Small intestine (tissue), 7 donors: Measurements from ENCODE around the gene NCAPG2. TPM values are rescaled to one million over a fixed set of nuclear protein-coding genes. Genes with fewer than 3 reads are reported as not detected.

Experiments
- DNase-seq, 2 donors: peaks; one replicate each; pipeline versions ENCODE4 v3.0.0 to v3.0.0-alpha.2; 2013
- FAIRE-seq: peaks from 2 replicates; lab custom pipeline; 2012; peaks lifted over from hg19 to GRCh38; lab: Jason Lieb, UNC
- H3K27ac ChIP-seq, 3 donors: one replicate each; pipeline ENCODE4 v1.5.1; 2013; ENCODE audit warnings: low read length in 2 of 3, mild to moderate bottlenecking in 2 of 3, control low read depth in 1 of 3, inconsistent platforms in 1 of 3, low read depth in 1 of 3, moderate library complexity in 1 of 3
- H3K27me3 ChIP-seq, 3 donors: one replicate each; pipeline ENCODE4 v1.6.1; 2013; ENCODE audit warnings: low read length in 3 of 3, inconsistent platforms in 1 of 3; ENCODE audit not compliant: control insufficient read depth in 3 of 3, insufficient read depth in 3 of 3
- H3K36me3 ChIP-seq, 3 donors: one replicate each; pipeline ENCODE4 v1.6.1; 2013; ENCODE audit warnings: low read length in 3 of 3, inconsistent platforms in 1 of 3, low read depth in 1 of 3, mild to moderate bottlenecking in 1 of 3, moderate library complexity in 1 of 3; ENCODE audit not compliant: control insufficient read depth in 3 of 3, insufficient read depth in 2 of 3
- H3K4me1 ChIP-seq, 3 donors: one replicate each; pipeline ENCODE4 v1.6.1; 2013; ENCODE audit warnings: low read length in 2 of 3, inconsistent platforms in 1 of 3, low read depth in 1 of 3, mild to moderate bottlenecking in 1 of 3, moderate library complexity in 1 of 3; ENCODE audit not compliant: control insufficient read depth in 3 of 3, insufficient read depth in 2 of 3
- H3K4me3 ChIP-seq, 3 donors: one replicate each; pipeline ENCODE4 v1.5.1; 2013; ENCODE audit warnings: low read length in 3 of 3, control low read depth in 1 of 3, inconsistent platforms in 1 of 3, low read depth in 1 of 3, mild to moderate bottlenecking in 1 of 3, moderate library complexity in 1 of 3
- H3K9me3 ChIP-seq, 2 donors: one replicate each; pipeline ENCODE4 v1.6.1; 2013; ENCODE audit warnings: low read depth in 1 of 2, low read length in 1 of 2; ENCODE audit not compliant: control insufficient read depth in 2 of 2, insufficient read depth in 1 of 2
- WGBS, 3 donors: extraction: QIAGEN DNeasy Blood & Tissue Kit; methylation state at CpG; one replicate each; pipeline ENCODE4 v1.1.7; 2013; 5-methylcytosine and 5-hydroxymethylcytosine counted together
- polyA plus RNA-seq, 4 donors: library from polyadenylated mRNA; stranded (reverse) in 3 of 4; unstranded in 1 of 4; fragments of 200-250 nt in 3 of 4; fragments of 120-200 nt in 1 of 4; gene quantifications; one replicate each; pipeline versions ENCODE4 v1.2.1 to v1.2.3, GENCODE V29; 2013
- donor health status: healthy with polysubstance abuse.
- donor health status: control.
- donor health status: control.
- donor health status: Bipolar disorder and iron deficiency.
- donor health status: healthy.

Gene NCAPG2
- polyA plus RNA-seq, 4 donors, result 0.81 to 11.2 (median 5.9) TPM

DNA sequence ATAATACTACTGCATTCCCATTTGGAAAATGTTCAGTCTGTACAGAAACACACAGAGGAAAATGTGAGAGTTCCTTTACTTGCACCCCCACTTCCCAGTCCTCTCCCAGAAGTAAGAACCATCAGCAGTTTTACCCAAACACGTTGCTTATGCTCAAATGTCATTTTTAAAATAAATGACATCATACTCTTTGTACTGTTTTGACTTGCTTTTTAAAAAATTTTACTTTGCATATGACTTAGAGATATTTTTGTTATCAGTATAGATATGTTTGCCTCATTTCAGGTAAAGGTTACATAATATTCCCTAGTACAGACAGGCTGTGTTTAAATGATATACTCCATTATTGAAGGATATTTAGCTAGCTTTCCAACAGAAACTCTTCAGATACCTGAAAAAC is 103.5 kb downstream of the NCAPG2 start:
- 57 to 65% (median 59%) methylated on average over 1 of the region's 1 CpG for WGBS, 3 donors
- Histone ChIP-seq H3K27me3 (no peaks in the 10 kb centered on the region), H3K36me3 (no peaks in the 10 kb centered on the region), H3K9me3 (no peaks in the 10 kb centered on the region), H3K4me3 (no peak overlapping the region), H3K27ac (no peak overlapping the region), H3K4me1 (no peaks in the 10 kb centered on the region)
- DNase-seq (no peak), FAIRE-seq (no peak)

DNA sequence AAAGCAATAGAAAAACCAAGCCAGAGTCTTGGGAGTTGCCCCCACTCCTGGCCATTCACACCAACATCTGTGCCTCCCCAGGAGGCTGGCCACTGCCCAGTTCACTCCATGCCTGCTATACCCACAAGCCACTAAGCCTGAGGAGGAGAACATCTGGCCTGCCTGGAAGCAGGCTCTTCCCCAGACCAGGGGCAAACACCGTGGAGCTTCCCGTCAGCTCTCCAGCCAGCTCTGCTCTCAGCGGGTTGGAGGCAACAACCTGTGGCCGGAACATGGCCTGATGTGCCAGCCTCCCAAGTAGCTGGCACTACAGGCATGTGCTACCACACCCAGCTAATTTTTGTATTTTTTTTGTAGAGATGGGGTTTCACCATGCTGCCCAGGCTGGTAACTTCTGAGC is 107.9 kb downstream of the NCAPG2 start:
- H3K36me3 ChIP-seq, result no peaks in the 10 kb centered on the region
- H3K27ac ChIP-seq, result no peak overlapping the region
- WGBS, 3 donors, result 93 to 98% (median 96%) methylated on average over 4 of the region's 4 CpGs
- H3K9me3 ChIP-seq, result peaks cover 2 to 14% of the 10 kb centered on the region in 2 donors
- DNase-seq (no peak), FAIRE-seq (no peak)
- H3K4me1 ChIP-seq, result no peaks in the 10 kb centered on the region
- no peaks in the 10 kb centered on the region for H3K27me3 ChIP-seq
- H3K4me3 ChIP-seq, result no peak overlapping the region

DNA sequence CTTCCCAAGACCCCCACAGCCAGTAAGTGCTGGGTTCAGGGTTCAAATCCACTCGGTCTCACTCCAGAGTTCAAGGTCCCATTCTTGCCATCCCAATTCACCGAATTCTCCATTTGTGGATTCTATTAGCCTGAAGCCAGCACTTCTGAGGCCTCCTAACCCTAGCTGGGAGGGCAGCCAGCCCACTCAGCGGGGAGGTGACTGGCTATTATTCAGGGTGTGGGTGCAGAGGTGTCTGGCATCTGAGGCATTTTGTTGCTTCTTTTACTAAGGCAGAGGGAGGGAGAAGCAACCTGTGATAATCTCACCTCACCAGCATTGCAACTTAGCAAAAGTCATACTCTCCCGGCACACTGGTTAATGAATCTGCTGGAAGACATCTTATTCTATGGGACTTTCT is 108.3 kb downstream of the NCAPG2 start:
- Histone ChIP-seq H3K27ac (no peak overlapping the region), H3K27me3 (no peaks in the 10 kb centered on the region), H3K9me3 (peaks cover 2 to 14% of the 10 kb centered on the region in 2 donors), H3K4me1 (no peaks in the 10 kb centered on the region), H3K36me3 (no peaks in the 10 kb centered on the region), H3K4me3 (no peak overlapping the region)
- 89 to 97% (median 96%) methylated on average over 4 of the region's 4 CpGs for WGBS, 3 donors
- FAIRE-seq (no peak), DNase-seq (no peak)

DNA sequence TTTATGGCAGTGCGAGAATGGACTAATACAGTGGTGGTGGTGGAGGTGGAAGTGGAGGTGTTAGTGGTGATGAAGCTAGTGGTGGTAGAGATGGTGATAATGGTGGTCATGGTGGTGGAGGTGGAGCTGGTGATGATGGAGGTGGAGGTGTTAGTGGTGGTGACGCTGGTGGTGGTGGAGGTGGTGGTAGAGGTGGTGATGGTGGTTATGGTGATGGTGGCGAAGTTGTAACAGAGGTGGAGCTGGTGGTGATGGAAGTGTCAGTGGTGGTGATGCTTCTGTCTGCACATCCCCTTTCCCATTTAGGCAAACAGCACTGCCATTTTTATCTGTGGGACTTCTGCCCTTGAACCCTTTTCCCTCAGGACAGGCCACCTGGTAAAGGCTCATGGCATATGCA is 109.5 kb downstream of the NCAPG2 start:
- Histone ChIP-seq H3K36me3 (no peaks in the 10 kb centered on the region), H3K9me3 (peaks cover 2 to 14% of the 10 kb centered on the region in 2 donors), H3K27ac (no peak overlapping the region), H3K4me3 (no peak overlapping the region), H3K4me1 (no peaks in the 10 kb centered on the region), H3K27me3 (peaks cover 0 to 3% (median 0%) of the 10 kb centered on the region in 3 donors)
- 61 to 67% (median 64%) methylated on average over 3 of the region's 3 CpGs for WGBS, 3 donors
- FAIRE-seq (no peak), DNase-seq (peak in 1 of 2 donors; percentile 41)

DNA sequence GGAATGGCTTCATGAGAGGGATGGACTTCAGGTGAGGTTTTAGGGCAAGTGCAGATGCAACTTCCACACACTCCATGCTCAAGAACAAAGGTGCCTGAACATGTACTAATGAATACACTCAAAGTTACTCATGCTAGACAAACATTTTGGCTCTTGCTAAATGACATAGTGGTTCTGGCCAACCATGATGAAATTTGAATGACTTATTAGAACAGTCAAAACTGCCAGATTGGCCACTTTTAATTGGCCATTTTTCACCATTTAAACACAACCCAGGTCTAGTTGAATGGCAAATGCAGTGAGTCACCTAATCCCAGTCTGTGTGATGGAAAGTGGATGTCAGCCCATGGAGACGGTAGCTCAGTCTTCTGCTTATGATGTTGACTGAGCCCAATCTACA is 112.1 kb downstream of the NCAPG2 start:
- no peak overlapping the region for H3K27ac ChIP-seq
- no peaks in the 10 kb centered on the region for H3K36me3 ChIP-seq
- FAIRE-seq (no peak), DNase-seq (no peak)
- peaks cover 2 to 14% of the 10 kb centered on the region in 2 donors for H3K9me3 ChIP-seq
- no peaks in the 10 kb centered on the region for H3K4me1 ChIP-seq
- H3K4me3 ChIP-seq, result no peak overlapping the region
- WGBS, 3 donors, result 96% methylated on average over 1 of the region's 1 CpG
- peaks cover 0 to 18% (median 0%) of the 10 kb centered on the region in 3 donors for H3K27me3 ChIP-seq

DNA sequence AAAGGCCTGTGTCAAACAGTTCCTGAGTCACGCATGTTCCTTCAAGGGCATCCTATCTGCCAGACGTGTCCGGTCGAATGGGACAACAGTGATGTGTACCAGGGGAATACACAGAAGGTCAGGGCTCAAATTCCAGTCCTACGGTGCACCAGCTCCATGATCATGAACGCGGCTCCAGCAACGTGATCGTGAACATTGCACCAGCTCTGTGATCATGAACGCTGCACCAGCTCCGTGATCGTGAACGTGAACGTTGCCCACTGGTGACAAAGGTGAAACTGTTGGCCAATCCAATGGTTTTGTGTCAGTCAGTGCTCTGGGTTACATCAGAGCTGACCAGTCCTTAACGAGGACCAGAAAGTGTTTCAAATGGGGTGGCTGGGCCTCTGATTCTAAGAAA is 112.7 kb downstream of the NCAPG2 start:
- peaks cover 0 to 18% (median 0%) of the 10 kb centered on the region in 3 donors for H3K27me3 ChIP-seq
- H3K4me3 ChIP-seq, result no peak overlapping the region
- WGBS, 3 donors, result 88 to 95% (median 93%) methylated on average over 15 of the region's 15 CpGs
- H3K9me3 ChIP-seq, result peaks cover 2 to 14% of the 10 kb centered on the region in 2 donors
- FAIRE-seq (no peak), DNase-seq (no peak)
- H3K27ac ChIP-seq, result no peak overlapping the region
- H3K36me3 ChIP-seq, result no peaks in the 10 kb centered on the region
- H3K4me1 ChIP-seq, result peaks cover 0 to 3% (median 0%) of the 10 kb centered on the region in 3 donors

DNA sequence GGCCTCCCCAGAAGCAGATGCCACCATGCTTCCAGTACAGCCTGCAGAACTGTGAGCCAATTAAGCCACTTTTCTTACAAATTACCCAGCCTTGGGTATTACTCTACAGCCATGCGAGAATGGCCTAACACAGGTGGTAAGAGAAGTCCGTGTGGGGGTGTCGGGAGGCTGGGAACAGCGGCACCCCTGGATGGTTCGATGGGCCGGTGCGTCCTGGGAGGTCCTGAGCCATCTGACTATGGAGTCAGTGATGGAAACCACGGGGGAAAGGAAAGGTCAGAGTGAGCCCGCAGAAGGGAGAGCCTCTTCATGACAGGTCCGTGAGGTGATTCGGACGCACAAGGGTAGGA is 114.4 kb downstream of the NCAPG2 start:
- Histone ChIP-seq H3K9me3 (peaks cover 2 to 13% of the 10 kb centered on the region in 2 donors), H3K4me3 (no peak overlapping the region), H3K27ac (no peak overlapping the region), H3K27me3 (peaks cover 3 to 32% (median 4%) of the 10 kb centered on the region in 3 donors), H3K36me3 (no peaks in the 10 kb centered on the region), H3K4me1 (peaks cover 0 to 3% (median 0%) of the 10 kb centered on the region in 3 donors)
- DNase-seq (no peak), FAIRE-seq (no peak)
- WGBS, 3 donors, result 89 to 93% (median 93%) methylated on average over 12 of the region's 12 CpGs

DNA sequence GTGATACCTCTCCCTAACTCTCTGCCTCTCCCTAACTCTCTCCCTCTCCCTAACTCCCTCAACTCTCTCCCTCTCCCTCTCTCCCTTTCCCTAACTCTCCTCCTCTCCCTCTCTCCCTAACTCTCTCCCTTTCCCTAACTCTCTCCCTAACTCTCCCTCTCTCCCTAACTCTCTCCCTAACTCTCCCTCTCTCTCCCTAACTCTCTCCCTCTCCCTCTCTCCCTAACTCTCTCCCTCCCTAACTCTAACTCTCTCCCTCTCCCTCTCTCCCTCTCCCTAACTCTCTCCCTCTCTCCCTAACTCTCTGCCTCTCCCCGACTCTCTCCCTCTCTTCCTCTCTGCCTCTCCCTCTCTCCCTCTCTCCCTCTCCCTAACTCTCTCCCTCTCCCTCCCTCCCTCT is 115.0 kb downstream of the NCAPG2 start:
- Histone ChIP-seq H3K27ac (no peak overlapping the region), H3K9me3 (peaks cover 2 to 10% of the 10 kb centered on the region in 2 donors), H3K4me1 (peaks cover 0 to 3% (median 0%) of the 10 kb centered on the region in 3 donors), H3K4me3 (no peak overlapping the region), H3K27me3 (peaks cover 3 to 37% (median 4%) of the 10 kb centered on the region in 3 donors), H3K36me3 (no peaks in the 10 kb centered on the region)
- 44 to 76% (median 71%) methylated on average over 1 of the region's 1 CpG for WGBS, 3 donors
- FAIRE-seq (no peak), DNase-seq (no peak)

DNA sequence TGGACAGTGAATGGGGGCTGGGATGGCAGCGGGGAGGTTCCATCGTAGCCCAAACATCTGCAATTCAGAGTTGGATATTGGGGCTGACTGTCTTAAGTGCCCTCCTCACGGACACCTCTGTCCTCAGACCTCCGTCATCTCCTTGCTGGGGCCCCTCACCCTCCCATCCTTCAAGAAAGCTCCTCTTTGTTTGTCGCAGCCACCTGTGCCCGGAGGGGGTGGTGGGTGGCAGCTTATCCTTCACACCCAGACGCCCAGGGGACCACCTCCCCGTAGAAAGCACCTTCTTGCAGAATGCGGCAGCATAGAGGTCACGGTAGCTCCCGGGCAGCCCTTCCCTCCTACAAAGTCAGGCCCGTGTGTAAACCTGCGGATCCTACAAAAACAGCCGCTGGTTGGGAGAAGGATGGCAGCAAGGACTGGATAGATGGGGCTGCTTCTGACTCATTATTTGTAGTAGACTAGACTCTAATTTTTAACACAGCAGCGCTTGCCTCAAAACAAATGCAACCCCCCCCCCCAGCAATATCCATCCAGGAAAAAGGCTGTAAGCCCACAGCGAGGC is 115.6 kb downstream of the NCAPG2 start:
- H3K36me3 ChIP-seq, result no peaks in the 10 kb centered on the region
- DNase-seq (no peak), FAIRE-seq (no peak)
- H3K27ac ChIP-seq, result no peak overlapping the region
- WGBS, 3 donors, result 49 to 74% (median 68%) methylated on average over 16 of the region's 16 CpGs
- H3K9me3 ChIP-seq, result peaks cover 2 to 10% of the 10 kb centered on the region in 2 donors
- H3K4me3 ChIP-seq, result no peak overlapping the region
- H3K4me1 ChIP-seq, result peaks cover 0 to 3% (median 0%) of the 10 kb centered on the region in 3 donors
- peaks cover 3 to 41% (median 8%) of the 10 kb centered on the region in 3 donors for H3K27me3 ChIP-seq
